ENCODE results near the gene FAM227B. TPM values are rescaled to one million over a fixed set of nuclear protein-coding genes. Genes with fewer than 3 reads are reported as not detected.
"Not testable (repeated sequence)": the region's sequence is repeated elsewhere in the genome, so short reads cannot be mapped to it uniquely, and the experiment has no call there.

The FAM227B gene
- total RNA-seq, 1 donor = 5.6 TPM

- no peak for DNase-seq (ENCODE audit: low read depth)
- no peak overlapping the region for H3K4me3 ChIP-seq (ENCODE audit: low read depth, low read length)
- no peak for TF ChIP-seq CTCF (IDR thresholded peaks at IDR 0.05; ENCODE audit: insufficient read depth, low read length)
Observed at GRCh38 chr15:49473031-49473430, 147.6 kb downstream of the FAM227B start.

- no peak for DNase-seq (ENCODE audit: low read depth)
- TF ChIP-seq CTCF (IDR thresholded peaks at IDR 0.05; ENCODE audit: insufficient read depth, low read length) = no peak
- H3K4me3 ChIP-seq (ENCODE audit: low read depth, low read length) = no peak overlapping the region
Observed at GRCh38 chr15:49472338-49472737, 148.3 kb downstream of the FAM227B start.

GRCh38 chr15:49471733-49472132 is 148.9 kb downstream of the FAM227B start:
- TF ChIP-seq CTCF (IDR thresholded peaks at IDR 0.05; ENCODE audit: insufficient read depth, low read length) = no peak
- H3K4me3 ChIP-seq (ENCODE audit: low read depth, low read length) = no peak overlapping the region
- DNase-seq (ENCODE audit: low read depth) = no peak

GRCh38 chr15:49471248-49471647 is 149.4 kb downstream of the FAM227B start:
- H3K4me3 ChIP-seq (ENCODE audit: low read depth, low read length); DNase-seq (ENCODE audit: low read depth): not testable (repeated sequence)
- peak; percentile 27 for TF ChIP-seq CTCF (IDR thresholded peaks at IDR 0.05; ENCODE audit: insufficient read depth, low read length)

GRCh38 chr15:49468481-49468839 is 152.2 kb downstream of the FAM227B start:
- H3K4me3 ChIP-seq (ENCODE audit: low read depth, low read length) = peak overlapping the region; percentile 7
- TF ChIP-seq CTCF (IDR thresholded peaks at IDR 0.05; ENCODE audit: insufficient read depth, low read length) = no peak
- peak; percentile 59 for DNase-seq (ENCODE audit: low read depth)

GRCh38 chr15:49467746-49468480 is 152.7 kb downstream of the FAM227B start:
- H3K4me3 ChIP-seq (ENCODE audit: low read depth, low read length) = no peak overlapping the region
- peak; percentile 47 for DNase-seq (ENCODE audit: low read depth)
- TF ChIP-seq CTCF (IDR thresholded peaks at IDR 0.05; ENCODE audit: insufficient read depth, low read length) = no peak

- DNase-seq (ENCODE audit: low read depth) = no peak
- TF ChIP-seq CTCF (IDR thresholded peaks at IDR 0.05; ENCODE audit: insufficient read depth, low read length) = no peak
- H3K4me3 ChIP-seq (ENCODE audit: low read depth, low read length) = peak overlapping the region; percentile 15
Observed at GRCh38 chr15:49466119-49466518, 154.5 kb downstream of the FAM227B start.

Measured in fibroblast of the aortic adventitia (primary cell).